SKM-1 treated with dmso at 0.1 percent for 144 hours (cell line): ENCODE data around the gene TTLL9.

ENCODE experiments used
- DNase-seq: peaks from one replicate; lab custom pipeline; 2025; ENCODE audit not compliant: unreplicated experiment; lab: John Stamatoyannopoulos, UW

The TTLL9 gene

GRCh38 chr20:31974951-31975487 is 104.6 kb downstream of the TTLL9 start:
- DNase-seq: no peak

GRCh38 chr20:31975874-31976273 is 105.4 kb downstream of the TTLL9 start:
- no peak for DNase-seq

GRCh38 chr20:31977080-31977479 is 106.6 kb downstream of the TTLL9 start:
- no peak for DNase-seq

GRCh38 chr20:31979713-31980426 is 109.4 kb downstream of the TTLL9 start:
- DNase-seq: no peak

- no peak for DNase-seq
Measured at GRCh38 chr20:31981784-31982183, 111.3 kb downstream of the TTLL9 start.

GRCh38 chr20:31984981-31985471 is 114.6 kb downstream of the TTLL9 start:
- no peak for DNase-seq

GRCh38 chr20:31987744-31988143 is 117.3 kb downstream of the TTLL9 start:
- no peak for DNase-seq

GRCh38 chr20:31988430-31989015 is 118.1 kb downstream of the TTLL9 start:
- no peak for DNase-seq

GRCh38 chr20:31989030-31989645 is 118.7 kb downstream of the TTLL9 start:
- DNase-seq: no peak

- DNase-seq: no peak
Measured at GRCh38 chr20:31990641-31991338, 120.4 kb downstream of the TTLL9 start.

- DNase-seq: no peak
Measured at GRCh38 chr20:31991339-31991705, 120.9 kb downstream of the TTLL9 start.

- no peak for DNase-seq
Measured at GRCh38 chr20:31992086-31992485, 121.7 kb downstream of the TTLL9 start.
